Spinal cord (tissue), 10 donors: Measurements from ENCODE around the gene LIN7A. TPM values are rescaled to one million over a fixed set of nuclear protein-coding genes. Genes with fewer than 3 reads are reported as not detected.

Experiments used
- DNase-seq, 6 donors: peaks; one replicate each; pipeline versions ENCODE4 v3.0.0 to v3.0.0-alpha.2; 2013 to 2015; ENCODE audit warnings: low spot score in 6 of 6, low read depth in 4 of 6
- H3K27ac ChIP-seq: one replicate; pipeline ENCODE4 v1.5.1; 2013; ENCODE audit warnings: low read depth, low read length, control low read depth
- H3K27me3 ChIP-seq: one replicate; pipeline ENCODE4 v1.6.1; 2013; ENCODE audit warnings: low read length; ENCODE audit not compliant: control insufficient read depth, insufficient read depth
- H3K36me3 ChIP-seq: one replicate; pipeline ENCODE4 v1.6.1; 2013; ENCODE audit warnings: low read length; ENCODE audit not compliant: control insufficient read depth, insufficient read depth
- H3K4me1 ChIP-seq: one replicate; pipeline ENCODE4 v1.6.1; 2013; ENCODE audit warnings: low read length; ENCODE audit not compliant: control insufficient read depth, insufficient read depth
- H3K4me3 ChIP-seq: one replicate; pipeline ENCODE4 v1.5.1; 2013; ENCODE audit warnings: low read depth, low read length, control low read depth
- H3K9me3 ChIP-seq: one replicate; pipeline ENCODE4 v1.6.1; 2013; ENCODE audit warnings: low read length; ENCODE audit not compliant: control insufficient read depth, insufficient read depth
- WGBS: methylation state at CpG from one replicate; pipeline ENCODE4 v1.1.5; 2013; ENCODE audit warnings: missing lambda C conversion rate; ENCODE audit not compliant: insufficient coverage; 5-methylcytosine and 5-hydroxymethylcytosine counted together
- polyA plus RNA-seq, 2 donors: library from polyadenylated mRNA; unstranded; fragments of 120-200 nt; gene quantifications; one replicate each; pipeline ENCODE4 v1.2.1, GENCODE V29; 2013; ENCODE audit not compliant: insufficient read length in 2 of 2
- total RNA-seq, 2 donors: library from RNA; depleted of rRNA in 1 of 2; stranded (reverse); fragments of 120-200 nt in 1 of 2; fragments of >200 nt in 1 of 2; gene quantifications; one replicate each; pipeline versions ENCODE4 v1.2.3 to v1.2.4, GENCODE V29; 2013 to 2014
- donor health status: healthy.

The LIN7A gene
- total and polyA plus RNA-seq, 4 donors = 12.0 to 41.3 (median 15.8) TPM

- H3K36me3 ChIP-seq = no peaks in the 10 kb centered on the region
- no peaks in the 10 kb centered on the region for H3K4me1 ChIP-seq
- no peak for DNase-seq
- no CpG with 5 or more reads among the region's 1 CpG for WGBS
- H3K27me3 ChIP-seq = no peaks in the 10 kb centered on the region
- no peaks in the 10 kb centered on the region for H3K9me3 ChIP-seq
- no peak overlapping the region for H3K27ac ChIP-seq
- H3K4me3 ChIP-seq = no peak overlapping the region
Observed at GRCh38 chr12:80925983-80926382, 11.8 kb downstream of the LIN7A start.

- Histone ChIP-seq H3K4me3 (no peak overlapping the region), H3K27me3 (no peaks in the 10 kb centered on the region), H3K36me3 (no peaks in the 10 kb centered on the region), H3K27ac (no peak overlapping the region), H3K4me1 (no peaks in the 10 kb centered on the region), H3K9me3 (no peaks in the 10 kb centered on the region)
- no CpG with 5 or more reads among the region's 2 CpGs for WGBS
- DNase-seq = no peak
Observed at GRCh38 chr12:80925237-80925636, 12.5 kb downstream of the LIN7A start.

- WGBS = no CpG with 5 or more reads among the region's 2 CpGs
- Histone ChIP-seq H3K9me3 (no peaks in the 10 kb centered on the region), H3K27me3 (no peaks in the 10 kb centered on the region), H3K4me3 (no peak overlapping the region), H3K4me1 (no peaks in the 10 kb centered on the region), H3K36me3 (no peaks in the 10 kb centered on the region), H3K27ac (no peak overlapping the region)
- no peak for DNase-seq
Observed at GRCh38 chr12:80924437-80924836, 13.3 kb downstream of the LIN7A start.

- DNase-seq = peak in 1 of 6 donors; percentile 50
- Histone ChIP-seq H3K9me3 (no peaks in the 10 kb centered on the region), H3K36me3 (no peaks in the 10 kb centered on the region), H3K27me3 (no peaks in the 10 kb centered on the region), H3K27ac (no peak overlapping the region), H3K4me1 (no peaks in the 10 kb centered on the region), H3K4me3 (no peak overlapping the region)
- WGBS = no CpG with 5 or more reads among the region's 4 CpGs
Observed at GRCh38 chr12:80920006-80920405, 17.7 kb downstream of the LIN7A start.

GRCh38 chr12:80917651-80918050, 20.1 kb downstream of the LIN7A start:
- Histone ChIP-seq H3K27me3 (no peaks in the 10 kb centered on the region), H3K9me3 (no peaks in the 10 kb centered on the region), H3K4me1 (no peaks in the 10 kb centered on the region), H3K36me3 (no peaks in the 10 kb centered on the region), H3K4me3 (no peak overlapping the region), H3K27ac (no peak overlapping the region)
- DNase-seq = no peak
- WGBS = 57% methylated on average over 1 of the region's 3 CpGs

GRCh38 chr12:80912901-80913770, 24.6 kb downstream of the LIN7A start:
- H3K4me1 ChIP-seq = no peaks in the 10 kb centered on the region
- no peaks in the 10 kb centered on the region for H3K9me3 ChIP-seq
- no peak overlapping the region for H3K4me3 ChIP-seq
- no peak overlapping the region for H3K27ac ChIP-seq
- DNase-seq = peak in 2 of 6 donors; percentile 26 to 50
- H3K36me3 ChIP-seq = no peaks in the 10 kb centered on the region
- 62% methylated on average over 5 of the region's 13 CpGs for WGBS
- H3K27me3 ChIP-seq = no peaks in the 10 kb centered on the region

- H3K9me3 ChIP-seq = no peaks in the 10 kb centered on the region
- H3K4me3 ChIP-seq = no peak overlapping the region
- no peaks in the 10 kb centered on the region for H3K36me3 ChIP-seq
- H3K27me3 ChIP-seq = no peaks in the 10 kb centered on the region
- H3K27ac ChIP-seq = no peak overlapping the region
- 91% methylated on average over 4 of the region's 6 CpGs for WGBS
- no peak for DNase-seq
- H3K4me1 ChIP-seq = no peaks in the 10 kb centered on the region
Observed at GRCh38 chr12:80909370-80909769, 28.4 kb downstream of the LIN7A start.

GRCh38 chr12:80902711-80903110, 35.0 kb downstream of the LIN7A start:
- no peaks in the 10 kb centered on the region for H3K27me3 ChIP-seq
- H3K9me3 ChIP-seq = no peaks in the 10 kb centered on the region
- no peak for DNase-seq
- no peaks in the 10 kb centered on the region for H3K4me1 ChIP-seq
- no peak overlapping the region for H3K27ac ChIP-seq
- no peaks in the 10 kb centered on the region for H3K36me3 ChIP-seq
- no peak overlapping the region for H3K4me3 ChIP-seq

- no peak overlapping the region for H3K27ac ChIP-seq
- no peaks in the 10 kb centered on the region for H3K36me3 ChIP-seq
- H3K4me1 ChIP-seq = no peaks in the 10 kb centered on the region
- H3K27me3 ChIP-seq = no peaks in the 10 kb centered on the region
- DNase-seq = no peak
- no peak overlapping the region for H3K4me3 ChIP-seq
- no CpG with 5 or more reads among the region's 1 CpG for WGBS
- no peaks in the 10 kb centered on the region for H3K9me3 ChIP-seq
Observed at GRCh38 chr12:80901661-80902060, 36.1 kb downstream of the LIN7A start.

- no peak overlapping the region for H3K27ac ChIP-seq
- H3K4me1 ChIP-seq = no peaks in the 10 kb centered on the region
- no peaks in the 10 kb centered on the region for H3K27me3 ChIP-seq
- no peaks in the 10 kb centered on the region for H3K9me3 ChIP-seq
- no peak for DNase-seq
- WGBS = no CpG with 5 or more reads among the region's 3 CpGs
- no peaks in the 10 kb centered on the region for H3K36me3 ChIP-seq
- no peak overlapping the region for H3K4me3 ChIP-seq
Observed at GRCh38 chr12:80895240-80895639, 42.5 kb downstream of the LIN7A start.
